Ovary (tissue), 9 donors: ENCODE results near the gene HEPHL1. TPM values are rescaled to one million over a fixed set of nuclear protein-coding genes. Genes with fewer than 3 reads are reported as not detected.

Experiments used
- DNase-seq, 5 donors: peaks; one replicate each; pipeline ENCODE4 v3.0.0-alpha.2; 2019 to 2020
- H3K27ac ChIP-seq, 2 donors: fragments of 200-600 bp; one replicate each; pipeline versions ENCODE4 v1.5.1 to v1.8.0; 2019 to 2022
- H3K27me3 ChIP-seq: fragments of 200-600 bp; one replicate; pipeline ENCODE4 v1.8.0; 2022
- H3K36me3 ChIP-seq: fragments of 200-600 bp; sonication (generic); one replicate; pipeline ENCODE4 v1.5.1; 2019
- H3K4me1 ChIP-seq: one replicate; pipeline ENCODE4 v1.8.1; 2013; ENCODE audit warnings: mild to moderate bottlenecking, moderate library complexity; ENCODE audit not compliant: insufficient read depth
- H3K4me3 ChIP-seq: fragments of 200-600 bp; sonication (generic); one replicate; pipeline ENCODE4 v1.5.1; 2017
- H3K9me3 ChIP-seq, 2 donors: fragments of 200-600 bp in 1 of 2; sonication (generic) in 1 of 2; one replicate each; pipeline versions ENCODE4 v1.5.1 to v1.8.1; 2013 to 2019; ENCODE audit warnings: mild to moderate bottlenecking in 1 of 2, moderate library complexity in 1 of 2
- CTCF ChIP-seq, 3 donors: fragments of 450-650 bp in 2 of 3; fragments of 200-600 bp in 1 of 3; IDR thresholded peaks; one replicate each; pipeline versions ENCODE4 v1.5.1 to v1.8.0; 2016 to 2022; ENCODE audit warnings: antibody characterized with exemption in 3 of 3, mild to moderate bottlenecking in 1 of 3
- EP300 ChIP-seq: sonication (generic); formaldehyde crosslinking; IDR thresholded peaks from one replicate; pipeline ENCODE4 v1.6.1; 2017; ENCODE audit warnings: antibody characterized with exemption
- POLR2A ChIP-seq: fragments of 450-650 bp; IDR thresholded peaks from one replicate; pipeline ENCODE4 v1.6.1; 2017; ENCODE audit warnings: antibody characterized with exemption, mild to moderate bottlenecking, moderate library complexity
- WGBS, 3 donors: extraction: QIAGEN DNeasy Blood & Tissue Kit in 1 of 3; methylation state at CpG; one replicate each; pipeline versions ENCODE4 v1.1.5 to v1.1.7; 2013 to 2017; 5-methylcytosine and 5-hydroxymethylcytosine counted together
- intact Hi-C, 4 donors: fragments of 100-400 bp; cut with DNase I; formaldehyde crosslinking; loops; one replicate each; pipeline versions ENCODE4 v1.11.0 to v1.15.1; 2022 to 2023
- polyA plus RNA-seq, 2 donors: library from polyadenylated mRNA; stranded (reverse); fragments of 200-250 nt in 1 of 2; fragments of 350-450 nt in 1 of 2; fragmentation: Illumina TruSeq in 1 of 2; extraction: RNeasy Lipid Tissue Mini Kit (QIAGEN cat#74804) in 1 of 2; gene quantifications; one replicate each; pipeline ENCODE4 v1.2.3, GENCODE V29; 2013 to 2014
- total RNA-seq, 7 donors: library from RNA; depleted of rRNA in 2 of 7; stranded (reverse); fragments of >200 nt in 2 of 7; fragmentation: NEBNext Ultra II Directional in 3 of 7; extraction: Animal tissue kit (Norgen Biotek cat#: 25700) in 3 of 7; gene quantifications; one replicate each; pipeline versions ENCODE4 v1.1.0 to v1.2.4, GENCODE V29; 2016 to 2023
- donor health status: DM: no; HTN: no; CAD: no; lungs with moderate emphysema.
- donor health status: DM: no; HTN: no; CAD: no.
- donor health status: Bipolar disorder and iron deficiency.
- donor health status: DM: yes; HTN: yes; CAD: no.
- donor health status: DM: no; HTN: no; CAD: no.
- donor health status: DM: yes; HTN: yes; CAD: no.

HEPHL1 gene
- total and polyA plus RNA-seq, 9 donors = 0.02 to 0.03 TPM; not detected in 7

GRCh38 chr11:94077552-94078293, 56.6 kb downstream of the HEPHL1 start:
- Histone ChIP-seq H3K4me3 (no peak overlapping the region), H3K27me3 (no peaks in the 10 kb centered on the region), H3K4me1 (no peaks in the 10 kb centered on the region), H3K36me3 (no peaks in the 10 kb centered on the region), H3K27ac (no peak overlapping the region), H3K9me3 (no peaks in the 10 kb centered on the region)
- 81 to 88% (median 82%) methylated on average over 2 of the region's 2 CpGs for WGBS, 3 donors
- intact Hi-C loops = no loop called here
- no peak for TF ChIP-seq CTCF (IDR thresholded peaks at IDR 0.05)
- DNase-seq = no peak

- H3K4me3 ChIP-seq = no peak overlapping the region
- no peak overlapping the region for H3K27ac ChIP-seq
- no peak for TF ChIP-seq CTCF (IDR thresholded peaks at IDR 0.05)
- H3K36me3 ChIP-seq = no peaks in the 10 kb centered on the region
- H3K4me1 ChIP-seq = no peaks in the 10 kb centered on the region
- no peaks in the 10 kb centered on the region for H3K27me3 ChIP-seq
- intact Hi-C loops = loop anchor here in 1 of 4 donors (10.0 kb wide), 1 partner anchor 121 kb away; no protein-coding TSS in a partner anchor
- 80 to 100% (median 90%) methylated on average over 1 of the region's 1 CpG for WGBS, 3 donors
- no peak for DNase-seq
- H3K9me3 ChIP-seq = no peaks in the 10 kb centered on the region
These were observed 63.0 kb downstream of the HEPHL1 start for GRCh38 chr11:94084164-94084563.

GRCh38 chr11:94088906-94089305, 67.8 kb downstream of the HEPHL1 start:
- no peaks in the 10 kb centered on the region for H3K27me3 ChIP-seq
- H3K9me3 ChIP-seq = no peaks in the 10 kb centered on the region
- H3K4me1 ChIP-seq = no peaks in the 10 kb centered on the region
- no peak overlapping the region for H3K4me3 ChIP-seq
- H3K27ac ChIP-seq = no peak overlapping the region
- DNase-seq = no peak
- TF ChIP-seq POLR2A = no peak
- intact Hi-C loops = loop anchor here in 1 of 4 donors (10.0 kb wide), 1 partner anchor 116 kb away; no protein-coding TSS in a partner anchor
- WGBS, 3 donors = 88 to 93% (median 89%) methylated on average over 21 of the region's 21 CpGs
- H3K36me3 ChIP-seq = no peaks in the 10 kb centered on the region

- no peaks in the 10 kb centered on the region for H3K4me1 ChIP-seq
- intact Hi-C loops = loop anchor here in 1 of 4 donors (10.0 kb wide), 1 partner anchor 115 kb away; no protein-coding TSS in a partner anchor
- 92 to 98% (median 92%) methylated on average over 6 of the region's 6 CpGs for WGBS, 3 donors
- no peak overlapping the region for H3K4me3 ChIP-seq
- no peaks in the 10 kb centered on the region for H3K27me3 ChIP-seq
- no peak overlapping the region for H3K27ac ChIP-seq
- H3K9me3 ChIP-seq = no peaks in the 10 kb centered on the region
- no peaks in the 10 kb centered on the region for H3K36me3 ChIP-seq
- DNase-seq = no peak
- TF ChIP-seq CTCF (IDR thresholded peaks at IDR 0.05) (no peak), EP300 (no peak), POLR2A (no peak)
These were observed 68.2 kb downstream of the HEPHL1 start for GRCh38 chr11:94089341-94089740.

- Histone ChIP-seq H3K27ac (no peak overlapping the region), H3K4me1 (no peaks in the 10 kb centered on the region), H3K4me3 (no peak overlapping the region), H3K27me3 (no peaks in the 10 kb centered on the region), H3K9me3 (no peaks in the 10 kb centered on the region), H3K36me3 (no peaks in the 10 kb centered on the region)
- 62 to 78% (median 74%) methylated on average over 1 of the region's 1 CpG for WGBS, 3 donors
- no peak for TF ChIP-seq EP300
- TF ChIP-seq POLR2A = no peak
- no peak for TF ChIP-seq CTCF (IDR thresholded peaks at IDR 0.05)
- DNase-seq = no peak
- intact Hi-C loops = no loop called here
These were observed 69.2 kb downstream of the HEPHL1 start for GRCh38 chr11:94090401-94090800.
